KMS-11 (cell line): Measurements from ENCODE around the gene METTL24.

Source experiments
- H2AFZ ChIP-seq: fragments of 200-600 bp; sonication (generic); 2 replicates; pipeline ENCODE4 v1.6.1; 2016; ENCODE audit warnings: antibody characterized with exemption, mixed run types, low read depth
- H3K27ac ChIP-seq: fragments of 200-600 bp; sonication (generic); 2 replicates; pipeline ENCODE4 v1.6.1; 2016; ENCODE audit warnings: mild to moderate bottlenecking, mixed run types
- H3K27me3 ChIP-seq: fragments of 200-600 bp; sonication (generic); 2 replicates; pipeline ENCODE4 v1.6.1; 2017; ENCODE audit warnings: mild to moderate bottlenecking, low read depth, mixed run types, moderate library complexity; ENCODE audit not compliant: insufficient read depth
- H3K36me3 ChIP-seq: fragments of 200-600 bp; sonication (generic); 2 replicates; pipeline ENCODE4 v1.6.1; 2017; ENCODE audit warnings: mild to moderate bottlenecking, mixed run types; ENCODE audit not compliant: insufficient read depth
- H3K4me1 ChIP-seq: fragments of 200-600 bp; sonication (generic); 2 replicates; pipeline ENCODE4 v1.6.1; 2016; ENCODE audit warnings: mild to moderate bottlenecking, low read depth, mixed run types; ENCODE audit not compliant: poor library complexity, severe bottlenecking
- H3K4me2 ChIP-seq: fragments of 200-600 bp; sonication (generic); 2 replicates; pipeline ENCODE4 v1.7.0; 2016; ENCODE audit warnings: mild to moderate bottlenecking, mixed run types
- H3K4me3 ChIP-seq: fragments of 200-600 bp; sonication (generic); IDR thresholded peaks from 2 replicates; pipeline ENCODE4 v1.6.1; 2017; ENCODE audit warnings: low read depth, low read length, mixed read lengths; ENCODE audit not compliant: insufficient read depth
- H3K79me2 ChIP-seq: fragments of 200-600 bp; sonication (generic); 2 replicates; pipeline ENCODE4 v1.6.1; 2016; ENCODE audit warnings: low read depth, mixed run types; ENCODE audit not compliant: insufficient read depth
- H3K9ac ChIP-seq: fragments of 200-600 bp; sonication (generic); 2 replicates; pipeline ENCODE4 v1.6.1; 2016; ENCODE audit warnings: mild to moderate bottlenecking, mixed run types
- H4K20me1 ChIP-seq: fragments of 200-600 bp; sonication (generic); 2 replicates; pipeline ENCODE4 v1.6.1; 2016; ENCODE audit warnings: mild to moderate bottlenecking, mixed run types; ENCODE audit not compliant: insufficient read depth
- CTCF ChIP-seq: fragments of 200-600 bp; sonication (generic); conservative IDR thresholded peaks from 2 replicates; pipeline ENCODE4 v1.6.1; 2017; ENCODE audit warnings: low read depth, mild to moderate bottlenecking, antibody characterized with exemption, low read length, moderate library complexity, mixed read lengths

METTL24 gene

GRCh38 chr6:110271732-110272022, 86.5 kb downstream of the METTL24 start:
- H3K4me2 ChIP-seq, result no peak overlapping the region
- no peaks in the 10 kb centered on the region for H3K79me2 ChIP-seq
- H3K4me3 ChIP-seq, result no peak overlapping the region
- TF ChIP-seq CTCF, result no peak
- no peak overlapping the region for H2AFZ ChIP-seq
- no peaks in the 10 kb centered on the region for H3K27me3 ChIP-seq
- H3K9ac ChIP-seq, result no peak overlapping the region
- no peaks in the 10 kb centered on the region for H4K20me1 ChIP-seq
- no peaks in the 10 kb centered on the region for H3K36me3 ChIP-seq
- no peaks in the 10 kb centered on the region for H3K4me1 ChIP-seq
- no peak overlapping the region for H3K27ac ChIP-seq

GRCh38 chr6:110270165-110270564, 88.0 kb downstream of the METTL24 start:
- H3K4me3 ChIP-seq, result no peak overlapping the region

GRCh38 chr6:110269623-110270022, 88.5 kb downstream of the METTL24 start:
- Histone ChIP-seq H3K27me3 (no peaks in the 10 kb centered on the region), H3K4me2 (no peak overlapping the region), H3K27ac (no peak overlapping the region), H4K20me1 (no peaks in the 10 kb centered on the region), H3K79me2 (no peaks in the 10 kb centered on the region), H3K9ac (no peak overlapping the region), H3K4me3 (no peak overlapping the region), H3K36me3 (no peaks in the 10 kb centered on the region), H2AFZ (no peak overlapping the region), H3K4me1 (no peaks in the 10 kb centered on the region)
- no peak for TF ChIP-seq CTCF

More at GRCh38 chr6:110270165-110270564, 88.0 kb downstream of the METTL24 start:
- H4K20me1 ChIP-seq, result no peaks in the 10 kb centered on the region
- H3K27ac ChIP-seq, result no peak overlapping the region
- TF ChIP-seq CTCF, result no peak
- H2AFZ ChIP-seq, result no peak overlapping the region
- H3K27me3 ChIP-seq, result no peaks in the 10 kb centered on the region
- H3K4me2 ChIP-seq, result no peak overlapping the region
- H3K36me3 ChIP-seq, result no peaks in the 10 kb centered on the region
- H3K9ac ChIP-seq, result no peak overlapping the region
- H3K79me2 ChIP-seq, result no peaks in the 10 kb centered on the region
- no peaks in the 10 kb centered on the region for H3K4me1 ChIP-seq

GRCh38 chr6:110266996-110267395, 91.2 kb downstream of the METTL24 start:
- H3K27ac ChIP-seq, result no peak overlapping the region
- H2AFZ ChIP-seq, result no peak overlapping the region

More at GRCh38 chr6:110266996-110267395, 91.2 kb downstream of the METTL24 start:
- no peak overlapping the region for H3K4me3 ChIP-seq
- no peak overlapping the region for H3K4me2 ChIP-seq
- H3K4me1 ChIP-seq, result no peaks in the 10 kb centered on the region
- H4K20me1 ChIP-seq, result no peaks in the 10 kb centered on the region
- no peaks in the 10 kb centered on the region for H3K79me2 ChIP-seq
- no peak for TF ChIP-seq CTCF
- H3K9ac ChIP-seq, result no peak overlapping the region
- H3K36me3 ChIP-seq, result no peaks in the 10 kb centered on the region
- H3K27me3 ChIP-seq, result no peaks in the 10 kb centered on the region
